Prostate gland (tissue), 2 donors: ENCODE results near the gene ZNF280C.

Experiments used
- POLR2A ChIP-seq: fragments of 450-650 bp; IDR thresholded peaks from one replicate; pipeline ENCODE4 v1.6.1; 2016; ENCODE audit warnings: antibody characterized with exemption, mild to moderate bottlenecking
- POLR2AphosphoS5 ChIP-seq: sonication (generic); formaldehyde crosslinking; IDR thresholded peaks from one replicate; pipeline ENCODE4 v1.6.1; 2017; ENCODE audit warnings: antibody characterized with exemption
- TF ChIP-seq, protein P1 (sequence below), 4 experiments: fragments of 200-600 bp in 2 of 4; fragments of 450-650 bp in 2 of 4; sonication (generic) in 2 of 4; IDR thresholded peaks; 1 replicate in 3 of 4; 2 replicates in 1 of 4; pipeline ENCODE4 v1.5.1; 2016 to 2019; ENCODE audit warnings: antibody characterized with exemption in 4 of 4, mild to moderate bottlenecking in 2 of 4, moderate library complexity in 2 of 4

DNA sequence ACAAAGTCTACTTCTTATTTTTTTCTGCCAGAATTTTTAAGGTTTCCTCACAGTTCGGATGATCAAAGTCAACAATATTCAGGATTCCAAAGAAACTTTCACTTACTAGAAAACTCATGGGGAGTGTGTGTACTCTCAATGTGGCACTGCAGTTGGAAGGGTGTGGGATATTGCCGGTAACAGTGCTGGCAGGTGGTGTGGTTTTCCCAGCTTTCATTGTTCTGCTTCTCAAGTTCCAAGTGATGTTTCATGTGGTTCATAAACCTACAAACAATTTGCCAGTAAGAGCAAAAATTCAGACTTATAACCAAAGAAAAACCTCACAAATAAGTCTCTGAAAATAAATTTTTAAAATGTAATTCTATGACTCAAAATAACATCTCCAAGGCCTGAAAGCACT lies 39.8 kb downstream of the ZNF280C start:
- TF ChIP-seq, protein P1, sequence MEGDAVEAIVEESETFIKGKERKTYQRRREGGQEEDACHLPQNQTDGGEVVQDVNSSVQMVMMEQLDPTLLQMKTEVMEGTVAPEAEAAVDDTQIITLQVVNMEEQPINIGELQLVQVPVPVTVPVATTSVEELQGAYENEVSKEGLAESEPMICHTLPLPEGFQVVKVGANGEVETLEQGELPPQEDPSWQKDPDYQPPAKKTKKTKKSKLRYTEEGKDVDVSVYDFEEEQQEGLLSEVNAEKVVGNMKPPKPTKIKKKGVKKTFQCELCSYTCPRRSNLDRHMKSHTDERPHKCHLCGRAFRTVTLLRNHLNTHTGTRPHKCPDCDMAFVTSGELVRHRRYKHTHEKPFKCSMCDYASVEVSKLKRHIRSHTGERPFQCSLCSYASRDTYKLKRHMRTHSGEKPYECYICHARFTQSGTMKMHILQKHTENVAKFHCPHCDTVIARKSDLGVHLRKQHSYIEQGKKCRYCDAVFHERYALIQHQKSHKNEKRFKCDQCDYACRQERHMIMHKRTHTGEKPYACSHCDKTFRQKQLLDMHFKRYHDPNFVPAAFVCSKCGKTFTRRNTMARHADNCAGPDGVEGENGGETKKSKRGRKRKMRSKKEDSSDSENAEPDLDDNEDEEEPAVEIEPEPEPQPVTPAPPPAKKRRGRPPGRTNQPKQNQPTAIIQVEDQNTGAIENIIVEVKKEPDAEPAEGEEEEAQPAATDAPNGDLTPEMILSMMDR (IDR thresholded peaks at IDR 0.05), result no peak
- TF ChIP-seq POLR2A, result no peak
- TF ChIP-seq POLR2AphosphoS5, result no peak
